Neural crest cell (in vitro differentiated cells): Measurements from ENCODE around the gene GRM8. TPM values are rescaled to one million over a fixed set of nuclear protein-coding genes. Genes with fewer than 3 reads are reported as not detected.

Source experiments
- DNase-seq: peaks from one replicate; pipeline ENCODE4 v3.0.0; 2021; ENCODE audit warnings: low read depth, mixed read lengths, low spot score
- H3K27ac Mint-ChIP-seq: one replicate; pipeline ENCODE4 v1.8.0; 2021; ENCODE audit warnings: mild to moderate bottlenecking, mixed read lengths; ENCODE audit not compliant: unreplicated experiment
- H3K27me3 Mint-ChIP-seq: 2 replicates; pipeline ENCODE4 v1.8.0; 2021; ENCODE audit warnings: low read depth, mild to moderate bottlenecking, mixed read lengths
- H3K36me3 Mint-ChIP-seq: 2 replicates; pipeline ENCODE4 v1.8.0; 2021; ENCODE audit warnings: low read depth, mild to moderate bottlenecking, mixed read lengths
- H3K4me1 Mint-ChIP-seq: 2 replicates; pipeline ENCODE4 v1.8.0; 2021; ENCODE audit warnings: mixed read lengths
- H3K4me3 Mint-ChIP-seq: one replicate; pipeline ENCODE4 v1.8.0; 2021; ENCODE audit warnings: mild to moderate bottlenecking, mixed read lengths
- H3K9me3 Mint-ChIP-seq: 2 replicates; pipeline ENCODE4 v1.8.0; 2021; ENCODE audit warnings: mixed read lengths
- CTCF ChIP-seq: fragments of 200-600 bp; sonication (generic); conservative IDR thresholded peaks from 2 replicates; pipeline ENCODE4 v1.5.0; 2021; ENCODE audit warnings: antibody characterized with exemption, mild to moderate bottlenecking
- total RNA-seq: library from RNA; stranded (reverse); gene quantifications from 2 replicates; pipeline ENCODE4 v1.2.1, GENCODE V29; 2021

The GRM8 gene
- total RNA-seq, 1 donor from 2014 or later: 2.6 TPM

- Mint-ChIP-seq H3K27ac (no peak overlapping the region), H3K27me3 (peaks cover 89% of the 10 kb centered on the region), H3K4me1 (peaks cover 8% of the 10 kb centered on the region), H3K9me3 (peaks cover 3% of the 10 kb centered on the region), H3K4me3 (peak overlapping the region; percentile 91), H3K36me3 (no peaks in the 10 kb centered on the region)
- no peak for DNase-seq
- no peak for TF ChIP-seq CTCF
These were observed 1.5 kb upstream of the GRM8 start for GRCh38 chr7:127254163-127254684.

- peak; percentile 71 for DNase-seq
- Mint-ChIP-seq H3K27me3 (peaks cover 89% of the 10 kb centered on the region), H3K9me3 (no peaks in the 10 kb centered on the region), H3K4me3 (peak overlapping the region; percentile 91), H3K36me3 (no peaks in the 10 kb centered on the region), H3K27ac (no peak overlapping the region), H3K4me1 (peaks cover 8% of the 10 kb centered on the region)
- TF ChIP-seq CTCF: peak; percentile 82
These were observed 781 bp upstream of the GRM8 start for GRCh38 chr7:127253281-127254162.

GRCh38 chr7:127252377-127252713 is 396 bp downstream of the GRM8 start:
- Mint-ChIP-seq H3K36me3 (no peaks in the 10 kb centered on the region), H3K4me1 (peaks cover 8% of the 10 kb centered on the region), H3K4me3 (peak overlapping the region; percentile 92), H3K27me3 (peaks cover 89% of the 10 kb centered on the region), H3K9me3 (no peaks in the 10 kb centered on the region), H3K27ac (no peak overlapping the region)
- peak; percentile 12 for TF ChIP-seq CTCF
- DNase-seq: peak; percentile 16

- Mint-ChIP-seq H3K9me3 (no peaks in the 10 kb centered on the region), H3K4me3 (peak overlapping the region; percentile 92), H3K27me3 (peaks cover 89% of the 10 kb centered on the region), H3K36me3 (no peaks in the 10 kb centered on the region), H3K27ac (no peak overlapping the region), H3K4me1 (peaks cover 8% of the 10 kb centered on the region)
- peak; percentile 6 for DNase-seq
- no peak for TF ChIP-seq CTCF
These were observed 1.0 kb downstream of the GRM8 start for GRCh38 chr7:127251465-127252376.

GRCh38 chr7:127251036-127251464 is 1.7 kb downstream of the GRM8 start:
- TF ChIP-seq CTCF: peak; percentile 8
- Mint-ChIP-seq H3K27me3 (peaks cover 88% of the 10 kb centered on the region), H3K27ac (no peak overlapping the region)

More at GRCh38 chr7:127251036-127251464, 1.7 kb downstream of the GRM8 start:
- Mint-ChIP-seq H3K36me3 (no peaks in the 10 kb centered on the region), H3K4me1 (peaks cover 8% of the 10 kb centered on the region), H3K4me3 (peak overlapping the region; percentile 73), H3K9me3 (no peaks in the 10 kb centered on the region)
- DNase-seq: no peak
